GM19025 (cell line): ENCODE data around the gene NFILZ.

Experiments
- ATAC-seq: cut with Tn5 transposase; IDR thresholded peaks from one replicate; pipeline ENCODE4 v1.9.1; 2021; ENCODE audit warnings: mild to moderate bottlenecking, low read depth, moderate library complexity; ENCODE audit not compliant: unreplicated experiment

NFILZ gene

GRCh38 chr19:8640402-8641004, 10.1 kb downstream of the NFILZ start:
- no peak for ATAC-seq

- no peak for ATAC-seq
Measured at GRCh38 chr19:8641221-8641907, 10.9 kb downstream of the NFILZ start.

DNA sequence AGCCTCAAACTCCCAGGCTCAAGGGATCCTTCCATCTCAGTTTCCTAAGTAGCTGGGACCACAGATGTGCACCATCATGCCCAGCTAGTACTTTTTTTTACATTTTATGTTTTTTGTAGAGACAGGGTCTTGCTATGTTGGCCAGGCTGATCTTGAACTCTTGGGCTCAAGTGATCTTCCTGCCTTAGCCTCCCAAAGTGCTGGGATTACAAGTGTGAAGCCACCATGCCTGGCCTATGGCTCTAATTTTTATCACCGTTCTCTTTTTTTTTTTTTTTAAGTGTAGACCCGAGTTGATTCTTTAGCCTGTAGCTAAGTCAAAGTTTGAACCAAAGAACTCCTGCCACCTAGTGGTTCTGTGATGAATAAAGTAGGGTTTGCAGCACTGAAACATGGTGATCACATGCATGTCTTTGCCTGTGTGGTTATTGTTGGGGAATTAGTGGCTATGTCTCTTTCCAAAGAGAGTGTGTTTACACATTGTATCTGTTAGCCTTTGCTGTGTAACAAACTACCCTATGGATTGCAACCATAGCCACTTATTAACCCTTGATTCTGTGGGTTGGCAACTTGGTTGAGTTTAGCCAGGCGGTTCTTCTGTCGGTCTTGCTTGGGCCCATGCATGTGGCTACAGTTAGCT, 11.6 kb downstream of the NFILZ start:
- no peak for ATAC-seq

- no peak for ATAC-seq
Measured at GRCh38 chr19:8642561-8642960, 12.1 kb downstream of the NFILZ start.

DNA sequence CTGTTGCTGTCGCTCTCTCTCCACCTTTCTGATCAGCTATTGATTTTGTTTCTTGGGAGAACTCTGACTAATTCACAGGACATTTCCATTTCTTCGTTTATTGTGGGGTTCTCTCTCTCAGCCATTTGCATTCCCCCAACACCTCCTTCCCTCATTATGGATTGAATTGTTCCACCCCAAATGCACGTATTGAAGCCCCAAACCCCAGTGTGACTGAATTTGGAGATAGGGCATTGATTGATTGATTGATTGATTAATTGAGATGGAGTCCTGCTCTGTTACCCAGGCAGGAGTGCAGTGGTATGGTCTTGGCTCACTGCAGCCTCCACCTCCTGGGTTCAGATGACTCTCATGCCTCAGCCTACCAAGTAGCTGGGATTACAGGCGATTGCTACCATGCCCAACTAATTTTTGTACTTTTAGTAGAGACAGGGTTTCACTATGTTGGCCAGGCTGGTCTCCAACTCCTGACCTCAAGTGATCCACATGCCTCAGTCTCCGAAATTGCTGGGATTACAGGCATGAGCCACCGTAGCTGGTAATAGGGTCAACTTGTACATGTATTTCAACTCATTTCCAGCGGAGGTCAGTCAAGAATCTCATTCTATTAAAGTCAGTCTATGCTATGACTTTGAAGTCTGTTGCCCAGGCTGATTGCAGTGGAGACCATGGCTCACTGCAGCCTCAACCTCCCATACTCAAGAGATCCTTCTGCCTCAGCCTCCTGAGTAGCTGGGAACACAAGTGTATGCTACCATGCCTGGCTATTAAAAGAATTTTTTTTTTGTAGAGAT, 13.6 kb downstream of the NFILZ start:
- ATAC-seq, result no peak

DNA sequence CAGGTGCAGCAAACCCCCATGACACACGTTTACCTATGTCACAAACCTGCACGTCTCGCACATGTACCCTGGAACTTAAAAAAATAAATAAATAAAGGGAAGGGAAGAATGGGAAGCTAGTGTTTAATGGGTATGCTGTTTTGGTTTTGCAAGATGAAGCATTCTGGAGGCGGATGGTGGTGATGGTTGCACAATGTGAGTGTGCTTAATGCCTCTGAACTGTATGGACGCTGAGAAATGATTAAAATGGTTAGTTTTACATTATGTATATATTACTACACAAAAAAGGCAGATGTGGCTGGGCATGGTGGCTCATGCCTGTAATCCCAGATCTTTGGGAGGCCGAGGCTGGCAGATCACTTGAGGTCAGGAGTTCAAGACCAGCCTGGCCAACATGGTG, 17.8 kb downstream of the NFILZ start:
- no peak for ATAC-seq

DNA sequence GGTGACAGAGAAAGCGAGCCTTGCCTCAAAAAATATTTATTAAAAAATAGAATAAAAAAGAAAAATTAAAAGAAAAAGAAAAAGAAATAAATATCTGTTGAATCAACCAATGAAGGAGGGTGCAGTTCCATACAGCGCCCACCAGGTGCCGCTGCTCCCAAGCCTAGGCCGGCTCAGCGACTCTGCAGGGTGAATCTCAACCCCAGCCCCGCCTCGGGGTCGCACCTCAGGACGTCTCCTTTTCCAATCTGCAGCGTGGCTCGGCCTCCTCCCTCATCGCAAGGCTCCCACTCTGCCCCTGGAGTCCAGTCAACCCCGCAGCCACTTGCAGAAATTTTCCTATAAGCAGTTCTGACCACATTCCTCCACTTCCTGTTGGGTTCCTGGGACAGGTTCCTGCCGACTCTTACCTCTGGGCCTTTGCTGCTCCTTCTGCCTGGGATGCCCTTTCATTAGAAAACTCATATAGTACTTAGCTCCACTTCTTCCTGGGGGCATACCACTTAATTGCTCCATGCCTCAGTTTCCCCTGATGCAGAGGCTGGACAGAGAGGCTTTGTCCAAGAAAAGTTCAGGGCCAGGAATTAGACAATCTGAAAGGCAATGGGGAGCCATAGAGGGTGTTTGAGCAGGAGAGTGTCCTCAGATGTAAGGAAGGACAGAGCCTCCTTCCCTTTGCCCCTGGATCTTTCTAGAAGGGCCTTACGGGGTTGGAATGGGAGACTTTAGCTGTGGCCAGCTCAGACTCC, 24.3 kb downstream of the NFILZ start:
- no peak for ATAC-seq

DNA sequence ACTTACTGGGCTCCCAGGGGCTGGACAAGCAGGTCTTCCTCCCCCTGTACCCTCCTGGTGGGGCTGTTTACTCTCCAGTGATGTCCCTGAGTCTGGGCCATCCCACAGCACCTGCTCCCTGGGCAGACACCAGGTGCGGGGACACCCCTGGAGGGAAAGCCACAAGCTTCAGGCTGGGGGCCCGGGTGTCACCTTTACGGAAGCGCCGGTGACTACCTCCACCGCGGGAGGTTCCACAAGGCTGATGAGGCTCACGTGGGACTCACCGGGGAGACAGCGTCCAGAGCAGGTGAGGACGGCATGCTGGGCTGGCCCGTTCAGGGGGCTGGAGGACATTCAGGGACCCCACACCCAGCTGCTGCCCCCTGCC, 24.9 kb downstream of the NFILZ start:
- no peak for ATAC-seq

GRCh38 chr19:8657869-8658268, 27.4 kb downstream of the NFILZ start:
- ATAC-seq, result no peak

DNA sequence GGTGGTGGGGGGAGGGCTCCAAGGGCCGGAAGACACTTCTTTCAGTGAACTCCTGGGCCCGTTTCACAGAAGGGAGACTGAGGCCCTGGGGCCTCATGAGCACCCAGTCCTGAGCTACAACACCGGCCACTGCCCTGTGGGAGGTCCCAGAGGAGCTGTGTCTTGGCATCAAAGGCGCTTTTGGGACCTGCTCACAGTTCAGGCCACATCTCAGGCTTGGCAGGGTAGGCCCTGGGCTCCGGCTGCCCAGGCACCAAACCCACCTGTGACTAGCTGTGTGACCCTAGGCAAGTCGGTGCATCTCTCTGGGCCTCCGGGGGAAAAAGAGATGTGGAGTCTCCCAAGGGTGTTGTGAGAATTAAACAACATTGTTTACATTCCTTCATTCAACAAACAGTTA, 29.5 kb downstream of the NFILZ start:
- no peak for ATAC-seq

- no peak for ATAC-seq
Measured at GRCh38 chr19:8662263-8662662, 31.8 kb downstream of the NFILZ start.

DNA sequence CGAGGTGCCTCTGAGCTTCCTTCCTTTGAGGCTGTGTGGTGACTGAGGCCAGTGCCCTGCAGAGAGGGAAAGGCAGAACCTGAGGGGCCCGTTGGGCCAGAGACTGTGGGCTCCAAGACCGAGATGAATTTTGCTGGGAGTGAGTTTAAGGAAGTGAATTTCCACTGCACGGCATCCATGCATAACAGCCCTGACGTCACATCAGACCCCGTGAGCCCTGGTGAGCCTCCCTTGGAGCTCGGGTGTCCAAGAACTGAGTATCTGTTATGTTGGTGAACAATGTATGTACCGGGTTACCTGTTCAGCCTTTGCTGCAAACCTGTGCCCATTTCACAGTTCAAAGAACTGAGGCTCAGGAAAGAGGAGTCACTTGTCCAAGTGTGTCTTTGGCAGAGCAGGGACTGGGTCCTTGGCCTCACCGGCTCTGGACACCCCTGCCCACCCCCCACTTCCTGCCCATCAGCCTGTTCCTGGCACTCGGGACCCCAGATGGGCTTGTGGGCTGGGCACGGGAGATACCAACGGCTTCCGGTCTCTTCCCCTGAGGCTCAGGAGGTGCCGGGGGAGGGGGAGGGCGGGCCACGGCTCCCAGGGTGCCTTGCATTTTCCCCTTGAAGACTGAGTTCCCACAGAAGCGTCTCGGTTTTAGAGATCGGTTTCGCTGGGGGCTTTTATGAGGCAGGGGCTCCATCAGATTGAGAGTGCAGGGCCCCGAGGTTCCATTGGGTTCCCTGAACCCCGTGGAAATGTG, 33.7 kb downstream of the NFILZ start:
- ATAC-seq, result no peak

- no peak for ATAC-seq
Measured at GRCh38 chr19:8664671-8665057, 34.2 kb downstream of the NFILZ start.

DNA sequence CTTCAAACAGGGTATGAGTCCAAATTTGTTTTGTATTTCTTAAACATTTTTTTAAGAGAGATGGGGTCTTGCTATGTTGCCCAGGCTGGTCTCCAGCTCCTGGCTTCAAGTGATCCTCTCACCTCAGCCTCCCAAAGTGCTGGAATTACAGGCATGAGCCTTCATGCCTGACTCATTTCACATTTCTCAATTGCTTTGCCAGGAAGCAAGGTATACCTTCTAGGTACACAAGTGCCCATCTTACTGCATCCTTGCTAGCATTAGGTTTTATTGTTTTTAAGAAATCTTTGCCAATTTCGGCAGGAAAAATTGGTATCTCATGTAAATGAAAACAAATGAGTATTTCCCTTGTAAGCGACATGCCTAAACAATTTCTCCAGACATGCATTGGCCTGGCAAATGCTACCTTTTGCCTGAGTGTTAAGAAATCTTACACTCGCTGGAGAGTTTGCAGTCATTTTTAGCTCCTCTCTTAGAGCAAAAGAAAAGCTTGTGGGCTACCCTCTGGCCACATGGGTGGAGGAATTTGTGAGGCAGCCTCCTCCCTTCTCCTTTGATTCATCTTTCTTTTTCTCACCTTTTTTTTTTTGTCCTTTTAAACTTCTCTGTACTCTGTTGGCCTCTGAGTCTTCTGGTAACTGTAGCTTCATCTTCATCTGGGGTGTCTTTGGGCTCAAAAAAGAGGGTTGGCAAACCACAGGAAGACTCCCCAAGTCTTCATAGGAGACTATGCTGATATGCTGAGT, 35.2 kb downstream of the NFILZ start:
- ATAC-seq, result no peak

DNA sequence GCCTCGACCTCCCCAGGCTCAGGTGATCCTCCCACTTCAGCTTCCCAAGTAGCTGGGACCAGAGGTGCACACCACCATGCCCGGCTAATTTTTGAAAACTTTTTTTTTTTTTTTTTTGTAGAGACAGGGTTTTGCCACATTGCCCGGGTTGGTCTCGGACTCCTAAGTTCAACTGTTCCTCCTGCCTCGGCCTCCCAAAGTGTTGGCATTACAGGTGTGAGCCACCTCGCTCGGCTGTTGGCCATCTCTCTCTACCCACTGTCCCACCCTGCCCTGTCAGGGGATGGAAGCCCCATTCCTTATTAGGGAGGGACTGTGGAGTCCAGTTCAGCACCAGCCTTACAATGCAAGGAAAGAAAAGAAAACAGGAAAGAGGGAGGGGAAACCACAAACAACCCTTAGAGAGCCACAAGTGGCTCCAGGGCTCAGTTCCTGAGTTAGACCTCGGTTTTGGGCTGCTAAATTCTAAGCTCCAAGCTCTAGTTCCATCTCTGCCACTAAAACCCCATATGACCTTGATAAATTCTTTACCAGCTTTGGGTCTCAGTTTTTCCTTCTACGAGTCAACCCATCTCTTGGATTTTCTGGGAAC, 36.5 kb downstream of the NFILZ start:
- no peak for ATAC-seq

DNA sequence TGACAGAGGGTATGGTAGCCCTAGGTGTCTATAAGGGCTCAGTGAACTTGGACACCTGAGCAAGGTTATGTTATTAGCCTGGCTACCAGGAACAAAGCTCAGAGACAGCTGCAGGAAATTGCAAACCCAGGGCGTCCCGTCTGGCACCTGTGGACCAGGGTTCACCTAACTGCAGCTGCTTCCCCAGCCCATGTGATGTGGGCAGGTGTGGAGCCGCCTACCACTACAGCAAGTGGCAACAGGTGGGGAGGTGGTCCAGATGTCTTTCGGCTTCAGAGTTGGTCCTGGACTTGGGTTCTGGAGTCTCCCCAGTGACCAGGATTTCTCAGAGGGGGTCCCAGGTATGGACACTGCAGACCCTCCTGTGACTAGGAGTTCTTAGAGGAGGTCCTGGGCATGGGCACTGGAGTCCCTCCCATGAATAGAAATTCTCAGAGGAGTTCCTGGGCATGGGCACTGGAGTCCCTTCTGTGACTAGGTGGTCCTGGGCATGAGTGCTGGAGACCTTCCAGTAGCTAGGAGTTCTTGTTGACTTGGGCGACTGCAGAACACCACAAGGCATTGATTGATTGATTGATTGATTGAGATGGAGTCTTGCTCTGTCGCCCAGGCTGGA, 43.0 kb downstream of the NFILZ start:
- ATAC-seq, result no peak

- ATAC-seq, result no peak
Measured at GRCh38 chr19:8675066-8675465, 44.6 kb downstream of the NFILZ start.

GRCh38 chr19:8678244-8678807, 47.9 kb downstream of the NFILZ start:
- no peak for ATAC-seq
